CD4-positive, alpha-beta T cell treated with Interleukin-4 for 4 hours (primary cell): Measurements from ENCODE around the gene ELAVL2.
A peak's percentile ranks its signal among the peaks of the same experiment; 100 is the strongest.

Experiments used
- DNase-seq: peaks from one replicate; pipeline ENCODE4 v3.0.0-alpha.2; 2020

The ELAVL2 gene

DNA sequence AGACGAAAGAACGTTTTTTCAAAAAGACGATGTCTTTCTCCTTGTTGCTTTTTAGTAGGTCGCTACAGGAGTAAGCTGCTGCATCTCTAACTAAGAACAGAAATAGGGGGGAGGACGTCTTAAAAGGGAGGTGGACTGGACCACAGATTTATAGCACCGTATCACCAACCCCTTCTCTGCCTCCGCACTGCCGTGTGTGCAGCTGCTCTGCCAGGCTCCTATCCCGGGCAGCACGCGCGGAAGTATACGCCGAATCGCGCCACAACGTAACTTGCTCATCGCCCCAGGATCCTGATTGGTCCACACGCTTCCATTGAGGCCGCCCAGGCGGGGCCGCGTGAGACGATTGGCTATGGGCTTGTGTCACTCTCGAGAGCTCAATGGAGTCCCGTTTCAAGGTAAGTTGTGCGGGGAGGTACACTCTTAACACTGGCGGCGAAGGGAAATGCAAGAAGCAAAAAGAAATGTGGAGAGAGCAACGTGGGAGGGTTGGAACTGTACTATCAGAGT lies at the start of gene ELAVL2:
Gene ELAVL2 (minus strand): TSS at position 121 of the 510 bp plus-strand sequence. CDS start 64,006 bp downstream, outside the sequence.
- peak; percentile 37 for DNase-seq

DNA sequence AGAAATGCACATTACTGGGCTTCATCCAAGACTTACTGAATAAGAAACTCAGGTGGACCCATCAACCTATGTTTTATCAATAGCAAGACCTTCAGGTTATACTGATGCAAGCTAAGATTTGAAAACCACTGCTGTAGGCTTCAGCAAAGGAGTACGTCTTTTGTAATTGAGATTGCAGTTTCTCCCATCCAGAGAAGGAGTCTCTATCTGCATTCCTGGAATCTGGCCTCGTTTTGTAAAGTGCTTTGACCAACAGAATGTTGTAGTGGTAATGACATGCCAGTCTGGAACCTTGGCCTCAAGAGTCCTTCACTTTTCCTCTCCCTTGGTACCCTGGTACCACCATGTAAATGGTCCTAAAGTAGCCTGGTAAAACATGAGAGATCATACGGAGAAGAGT lies 32.2 kb upstream of the ELAVL2 start:
- no peak for DNase-seq

GRCh38 chr9:23855873-23856604 lies 30.0 kb upstream of the ELAVL2 start:
- no peak for DNase-seq

DNA sequence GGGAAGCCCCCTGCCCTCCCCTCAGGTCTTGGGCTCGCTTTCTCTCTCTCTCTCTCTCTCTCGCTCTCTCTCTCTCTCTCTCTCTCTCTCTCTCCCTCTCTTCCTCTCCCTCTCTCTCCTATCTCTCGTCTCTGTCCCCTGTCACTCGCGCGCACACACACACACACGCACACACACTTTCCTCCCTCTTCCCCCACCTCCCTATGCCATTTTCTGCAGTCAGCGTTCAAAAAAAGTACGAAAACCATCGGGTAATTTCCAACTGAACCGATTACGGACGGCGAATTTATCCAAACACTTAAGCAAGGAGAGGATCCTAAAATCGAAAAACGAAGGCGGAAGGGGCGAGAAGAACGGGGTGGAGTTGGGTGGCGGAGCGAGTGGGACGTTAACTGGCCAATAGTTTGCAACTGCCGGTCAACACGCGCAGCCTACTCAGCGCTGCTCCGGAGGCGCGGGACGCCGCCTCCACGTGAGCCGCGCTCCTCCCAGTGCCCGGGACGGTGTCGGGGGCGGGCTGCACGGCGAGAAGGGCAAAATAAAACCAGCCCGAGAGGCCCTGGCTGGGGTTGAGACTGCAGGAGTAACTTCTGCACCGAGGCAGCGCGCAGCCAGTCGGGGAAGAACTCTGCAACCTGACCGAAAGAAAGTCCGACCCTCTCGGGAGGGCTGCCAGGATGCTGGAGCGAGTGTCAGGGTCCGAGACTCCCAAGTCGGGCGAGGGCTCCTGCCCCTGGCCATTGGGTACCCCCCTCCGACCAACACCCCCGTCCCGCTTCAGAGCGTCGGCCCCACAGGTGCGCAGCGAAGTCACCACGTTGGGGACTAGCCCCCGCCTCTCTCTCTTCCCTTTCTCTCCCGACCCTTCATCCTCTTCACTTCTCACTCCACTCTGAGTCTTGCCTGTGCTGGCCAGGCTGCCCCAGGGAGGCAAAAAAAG lies 24.9 kb upstream of the ELAVL2 start:
- DNase-seq = no peak

DNA sequence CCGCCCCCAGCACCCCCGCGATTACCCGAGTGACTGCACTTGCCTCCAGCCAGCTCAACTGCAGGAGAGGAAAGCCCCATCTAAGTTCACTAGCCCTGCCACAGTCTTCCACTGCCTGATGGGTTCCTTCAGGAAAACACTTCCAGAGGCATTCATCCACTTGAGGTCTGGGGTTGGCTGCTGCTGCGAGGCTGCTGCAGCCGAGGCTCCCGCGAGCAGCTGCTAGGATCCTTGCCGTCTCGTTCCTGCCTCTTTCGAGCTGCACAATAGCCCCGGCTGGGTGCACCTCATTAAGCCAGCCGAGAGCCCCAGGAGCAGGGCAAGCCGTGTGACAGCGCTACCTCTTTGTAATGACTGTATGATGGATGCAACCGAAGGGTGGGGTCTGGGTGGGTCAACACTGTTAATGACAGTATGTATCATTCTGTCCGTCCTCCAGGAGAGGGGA lies 24.2 kb upstream of the ELAVL2 start:
- no peak for DNase-seq

DNA sequence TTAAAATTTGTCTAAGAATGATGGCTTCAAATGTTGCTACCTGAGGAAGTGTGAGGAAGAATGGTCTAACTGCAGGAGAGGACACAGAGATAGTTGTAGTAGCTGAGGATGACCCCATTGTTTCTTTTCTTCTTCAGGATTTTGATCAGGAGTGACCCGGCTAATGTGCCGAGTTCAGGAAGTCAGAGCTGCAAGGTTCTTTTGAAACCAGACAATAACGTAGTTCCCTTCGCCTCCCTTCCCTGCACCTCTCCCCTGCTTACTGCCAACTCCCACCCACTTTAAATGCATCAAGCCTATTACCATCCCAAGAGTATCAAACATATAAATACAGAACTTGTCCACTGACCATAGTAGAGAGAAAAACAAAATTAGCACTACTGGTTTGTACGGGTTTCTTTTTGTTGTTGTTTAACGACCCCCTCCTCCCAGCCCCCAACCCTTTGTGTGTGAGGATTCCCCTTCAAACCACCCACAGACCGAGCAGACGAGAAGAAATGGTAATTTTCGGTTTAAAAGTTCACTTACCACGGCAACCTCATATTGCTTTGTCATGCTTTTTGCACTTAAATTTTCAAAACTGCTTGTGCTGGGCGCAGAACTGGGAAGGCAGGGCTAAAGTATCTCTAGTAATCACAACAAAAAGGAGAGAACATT lies 23.5 kb upstream of the ELAVL2 start:
- no peak for DNase-seq

GRCh38 chr9:23842565-23843129 lies 16.6 kb upstream of the ELAVL2 start:
- DNase-seq = no peak

DNA sequence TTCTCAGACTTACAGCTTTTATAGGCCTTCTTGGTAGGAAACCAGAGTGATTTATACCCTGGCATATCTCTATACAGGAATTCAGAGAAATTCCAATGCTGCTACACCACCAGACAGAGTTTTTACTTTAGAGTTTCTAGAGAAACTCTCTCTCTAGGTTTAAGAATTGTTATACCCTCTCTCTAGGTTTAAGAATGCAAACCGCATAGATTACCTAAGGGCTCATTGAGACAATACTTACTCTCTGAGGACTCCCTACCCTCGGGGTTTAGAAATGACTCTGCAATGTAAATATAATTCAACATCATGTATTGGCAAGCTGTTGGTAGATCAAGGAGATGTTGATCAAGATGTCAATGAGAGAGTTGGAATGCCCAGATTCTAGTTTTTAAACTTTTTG lies 15.3 kb upstream of the ELAVL2 start:
- no peak for DNase-seq

GRCh38 chr9:23837038-23837437 lies 11.0 kb upstream of the ELAVL2 start:
- DNase-seq = no peak

DNA sequence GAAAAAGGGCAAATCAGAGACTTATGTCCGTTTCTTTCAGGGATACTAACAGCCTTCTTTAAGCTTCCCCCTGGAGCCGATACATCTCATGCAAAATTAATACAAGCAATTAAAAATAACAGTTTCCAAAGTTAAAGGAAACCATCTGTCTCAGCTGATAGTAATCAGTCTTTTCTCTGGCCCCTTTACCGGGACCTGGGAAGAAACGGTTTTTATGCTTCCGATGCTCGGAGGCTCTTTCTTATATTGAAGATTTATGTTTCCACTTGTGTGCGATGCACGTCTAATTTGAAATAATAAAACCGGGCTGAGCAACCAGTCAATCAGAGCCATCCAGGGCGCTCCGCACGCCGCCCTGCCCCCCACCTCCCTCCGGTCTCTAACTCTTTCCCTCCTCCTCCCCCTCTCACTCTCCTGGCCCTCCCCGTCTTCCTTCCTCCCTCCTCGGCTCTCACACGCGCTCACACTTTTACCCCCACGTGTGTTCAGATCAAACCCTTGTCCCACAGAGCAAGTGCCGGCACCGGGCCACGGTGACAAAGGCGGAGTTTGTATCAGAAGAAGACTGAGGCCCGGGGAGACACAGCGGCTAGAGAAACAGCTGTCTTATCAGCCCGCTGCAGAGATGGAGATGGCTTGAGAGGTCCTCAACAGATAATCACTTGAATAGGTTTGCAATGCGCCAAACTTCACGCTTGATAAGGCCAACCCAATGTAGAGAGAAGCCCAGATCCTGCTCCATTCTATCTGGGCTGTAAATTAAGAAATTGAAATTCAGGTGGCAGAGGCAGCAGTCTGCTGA lies 5.1 kb upstream of the ELAVL2 start:
- DNase-seq = no peak

DNA sequence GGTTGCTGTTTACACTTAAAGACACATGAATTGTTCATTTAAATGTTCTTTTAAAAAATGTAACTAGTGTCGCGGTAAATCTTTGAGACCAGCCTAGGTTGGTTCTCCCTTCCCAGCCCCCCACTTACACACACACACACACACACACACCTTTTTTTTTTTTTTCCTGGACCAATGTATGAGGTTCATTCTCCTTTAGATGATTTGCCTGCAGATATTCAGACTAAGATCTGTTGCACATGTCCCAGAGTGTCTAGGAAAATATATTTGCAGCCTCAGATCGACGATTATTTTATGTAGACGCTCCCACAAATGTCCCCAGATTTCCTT lies 4.4 kb upstream of the ELAVL2 start:
- no peak for DNase-seq

DNA sequence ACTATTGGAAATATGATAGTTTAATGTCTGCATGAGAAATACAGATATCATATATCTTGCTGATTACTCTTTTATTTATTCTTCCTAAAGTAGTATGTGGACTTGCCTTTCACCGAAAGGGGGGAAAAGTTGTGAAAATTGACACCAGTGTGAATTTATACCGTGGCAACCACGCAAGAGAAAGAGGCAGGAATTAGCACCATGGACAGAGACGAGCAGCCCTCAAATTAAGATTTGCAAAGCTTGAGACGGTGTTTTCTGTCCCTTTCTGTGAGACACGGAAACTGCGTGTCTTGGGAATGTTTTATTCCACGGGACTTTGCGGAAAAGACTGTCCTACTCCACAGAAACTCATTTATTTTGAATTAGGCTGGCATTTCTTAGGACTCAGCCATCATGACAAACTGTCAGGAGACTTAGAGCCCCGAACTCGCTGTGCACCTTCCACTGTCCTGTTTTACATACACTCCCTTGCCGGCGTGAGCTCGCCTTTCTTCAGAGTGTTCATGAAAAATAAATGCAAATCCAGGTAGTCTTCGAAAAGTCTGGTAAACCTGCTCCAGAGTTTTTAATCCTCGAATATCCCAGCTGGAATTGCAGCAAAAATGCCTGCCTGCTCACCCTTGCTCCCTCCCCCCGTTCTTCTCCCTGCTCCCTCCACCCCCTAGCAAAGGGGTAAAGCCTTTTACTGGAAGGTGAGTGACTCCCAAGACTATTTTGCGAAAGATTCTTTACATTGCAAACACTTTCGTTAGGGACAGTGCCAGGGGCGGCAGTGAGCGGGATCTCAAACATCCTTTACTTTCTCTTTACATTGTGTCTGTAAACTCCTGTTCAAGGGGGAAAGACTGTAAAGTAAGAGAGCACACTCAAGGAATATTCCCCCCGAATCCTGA lies 3.8 kb upstream of the ELAVL2 start:
- DNase-seq = no peak

DNA sequence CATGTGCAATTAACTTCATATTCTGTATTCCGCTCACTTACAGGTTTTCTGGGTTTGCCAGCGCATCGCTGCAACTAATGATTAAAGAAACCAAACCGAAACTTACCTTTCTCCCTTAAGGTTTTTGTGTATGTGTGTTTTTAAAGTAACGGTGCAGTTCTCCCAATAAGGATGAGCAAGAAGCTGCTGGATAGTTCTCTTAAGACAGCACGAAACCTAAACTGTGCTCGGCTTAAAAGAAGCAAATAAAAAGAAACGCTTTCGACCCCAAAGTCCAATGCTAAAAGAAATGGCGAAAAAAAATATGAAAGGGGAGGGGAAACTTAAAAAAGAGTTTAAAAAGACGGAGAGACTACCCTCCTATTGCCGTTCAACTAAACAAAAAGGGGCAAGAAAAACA lies 340 bp downstream of the ELAVL2 start:
- no peak for DNase-seq

- DNase-seq = no peak
These were observed 1.0 kb downstream of the ELAVL2 start for GRCh38 chr9:23824830-23825591.

GRCh38 chr9:23823986-23824829 lies 1.8 kb downstream of the ELAVL2 start:
- no peak for DNase-seq

- DNase-seq = no peak
These were observed 2.8 kb downstream of the ELAVL2 start for GRCh38 chr9:23823269-23823668.

DNA sequence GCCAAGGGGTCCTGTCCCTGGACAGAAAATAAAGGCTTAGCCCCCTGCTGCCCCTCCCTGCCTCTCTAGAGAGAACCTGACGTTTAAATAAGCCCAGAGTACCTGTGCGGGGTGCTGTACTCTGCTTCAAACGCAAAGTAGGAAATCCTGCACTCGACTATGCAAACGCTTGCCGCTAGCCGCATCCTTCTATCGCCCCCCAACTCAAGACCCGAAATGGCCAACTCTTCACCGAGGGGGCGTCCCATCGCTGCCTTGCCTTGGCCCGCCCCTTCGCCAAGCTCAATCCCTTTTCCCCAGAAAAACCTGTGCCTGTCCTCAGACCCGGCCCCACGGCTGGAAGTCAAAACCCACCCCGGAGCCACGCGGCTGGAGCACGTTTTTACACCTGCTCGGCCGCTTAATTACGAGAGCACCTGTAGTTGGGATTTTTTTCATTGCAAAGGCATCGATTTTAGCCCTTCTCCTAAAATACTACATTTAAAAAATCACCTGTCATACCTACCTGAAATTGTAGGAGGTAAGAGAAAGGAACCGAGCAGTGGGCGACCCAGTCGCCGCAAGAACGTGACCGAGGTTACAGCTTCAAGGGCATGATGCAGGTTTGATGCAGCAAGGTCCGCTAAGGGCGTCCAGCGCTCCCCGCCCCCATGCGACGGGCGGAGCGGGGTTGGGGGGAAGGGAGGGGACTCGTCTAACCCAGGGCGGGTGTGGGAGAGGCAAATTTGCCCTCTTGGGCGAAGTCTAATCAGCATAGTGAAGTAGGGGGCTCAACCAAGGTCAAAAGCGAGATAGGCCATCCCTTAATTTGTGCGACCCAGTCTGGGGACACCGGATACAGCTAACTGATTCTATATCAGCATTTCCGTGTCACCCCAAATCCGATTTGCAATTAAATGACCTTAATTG lies 3.5 kb downstream of the ELAVL2 start:
- DNase-seq = no peak
